H1 (cell line): ENCODE data around the gene SPEF2. TPM values are rescaled to one million over a fixed set of nuclear protein-coding genes. Genes with fewer than 3 reads are reported as not detected.

ENCODE experiments used
- CTCF ChIA-PET: fragments of 300-600 bp; sonication (Branson Sonifier 250); formaldehyde crosslinking; loops from one replicate; lab custom pipeline; 2021; ENCODE audit not compliant: partially characterized antibody; lab: Charles Lee
- POLR2A ChIA-PET: fragments of 300-600 bp; sonication (Branson Sonifier 250); formaldehyde crosslinking; loops from one replicate; lab custom pipeline; 2021; ENCODE audit warnings: inconsistent platforms; ENCODE audit not compliant: partially characterized antibody; lab: Charles Lee
- DNase-seq, 2 experiments: peaks; one replicate each; pipeline versions ENCODE4 v3.0.0 to v3.0.0-alpha.2; 2010 to 2022; ENCODE audit warnings: low spot score in 2 of 2, low read depth in 1 of 2, mixed read lengths in 1 of 2
- FAIRE-seq: peaks from 2 replicates; lab custom pipeline; 2011; peaks lifted over from hg19 to GRCh38; lab: Jason Lieb, UNC
- H2AFZ ChIP-seq: 2 replicates; pipeline ENCODE4 v1.8.1; 2012; ENCODE audit warnings: low read length, inconsistent platforms
- H2AK5ac ChIP-seq: 2 replicates; pipeline ENCODE4 v1.6.1; 2013; ENCODE audit warnings: low read depth, low read length
- H2BK120ac ChIP-seq: replicated peaks from 2 replicates; pipeline ENCODE3; 2013; ENCODE audit warnings: low read depth, low read length, inconsistent platforms
- H2BK12ac ChIP-seq: 2 replicates; pipeline ENCODE4 v1.6.1; 2013; ENCODE audit warnings: low read depth, low read length
- H2BK15ac ChIP-seq: 2 replicates; pipeline ENCODE4 v1.6.1; 2013; ENCODE audit warnings: low read length
- H2BK20ac ChIP-seq: 2 replicates; pipeline ENCODE4 v1.6.1; 2013; ENCODE audit warnings: low read length
- H2BK5ac ChIP-seq: 2 replicates; pipeline ENCODE4 v1.6.1; 2013; ENCODE audit warnings: low read depth, low read length
- H3K14ac ChIP-seq: 2 replicates; pipeline ENCODE4 v1.6.1; 2013; ENCODE audit warnings: inconsistent platforms; ENCODE audit not compliant: insufficient read length
- H3K18ac ChIP-seq: 2 replicates; pipeline ENCODE4 v1.6.1; 2013; ENCODE audit warnings: low read length; ENCODE audit errors: extremely low read depth
- H3K23ac ChIP-seq: 2 replicates; pipeline ENCODE4 v1.6.1; 2013; ENCODE audit warnings: inconsistent platforms; ENCODE audit not compliant: insufficient read length
- H3K23me2 ChIP-seq: 2 replicates; pipeline ENCODE4 v1.6.1; 2013; ENCODE audit warnings: low read depth, low read length
- H3K27ac ChIP-seq: 2 replicates; pipeline ENCODE4 v1.6.1; 2011; ENCODE audit warnings: low read depth, low read length, inconsistent platforms
- H3K27me3 ChIP-seq, 4 experiments: replicated peaks in 1 of 4; 1 replicate in 1 of 4; 2 replicates in 3 of 4; pipeline versions ENCODE4 v1.6.1 to v1.8.1; 2011 to 2013; ENCODE audit warnings: low read length in 3 of 4, mild to moderate bottlenecking in 3 of 4, inconsistent platforms in 2 of 4, mixed read lengths in 2 of 4, moderate library complexity in 1 of 4; ENCODE audit not compliant: control insufficient read depth in 3 of 4, insufficient read depth in 3 of 4; ENCODE audit errors: extremely low read depth in 1 of 4
- H3K36me3 ChIP-seq, 4 experiments: 2 replicates each; pipeline versions ENCODE4 v1.6.1 to v1.8.1; 2011 to 2013; ENCODE audit warnings: mild to moderate bottlenecking in 4 of 4, low read length in 3 of 4, moderate library complexity in 2 of 4, control low read depth in 1 of 4, inconsistent platforms in 1 of 4; ENCODE audit not compliant: insufficient read depth in 4 of 4, control insufficient read depth in 2 of 4
- H3K4ac ChIP-seq: replicated peaks from 2 replicates; pipeline ENCODE3; 2013; ENCODE audit warnings: low read length, low read depth, mixed read lengths, inconsistent platforms; ENCODE audit not compliant: insufficient read length
- H3K4me1 ChIP-seq, 4 experiments: replicated peaks in 1 of 4; 1 replicate in 1 of 4; 2 replicates in 3 of 4; pipeline versions ENCODE4 v1.6.1 to v1.8.1; 2011 to 2013; ENCODE audit warnings: low read length in 3 of 4, inconsistent platforms in 2 of 4, mixed read lengths in 1 of 4; ENCODE audit not compliant: insufficient read depth in 4 of 4, control insufficient read depth in 3 of 4
- H3K4me2 ChIP-seq, 2 experiments: 2 replicates each; pipeline versions ENCODE4 v1.6.1 to v1.8.1; 2011 to 2013; ENCODE audit warnings: low read depth in 2 of 2, low read length in 2 of 2, control low read depth in 1 of 2, inconsistent platforms in 1 of 2, mild to moderate bottlenecking in 1 of 2; ENCODE audit not compliant: insufficient read depth in 1 of 2
- H3K4me3 ChIP-seq, 4 experiments: fragments of 200-600, 300-600 bp in 1 of 4; sonication (generic), shearing (Covaris generic), sonication (Bioruptor Twin) in 1 of 4; 2 replicates each; pipeline versions ENCODE4 v1.5.1 to v1.8.1; 2011 to 2016; ENCODE audit warnings: low read length in 4 of 4, low read depth in 3 of 4, control low read depth in 2 of 4, inconsistent platforms in 2 of 4, mild to moderate bottlenecking in 2 of 4, mixed read lengths in 1 of 4, moderate library complexity in 1 of 4; ENCODE audit not compliant: insufficient read depth in 2 of 4; ENCODE audit errors: extremely low read depth in 1 of 4
- H3K56ac ChIP-seq: replicated peaks from 2 replicates; pipeline ENCODE3; 2013; ENCODE audit warnings: low read depth, mild to moderate bottlenecking, mixed read lengths, low read length, inconsistent platforms; ENCODE audit not compliant: insufficient read length
- H3K79me1 ChIP-seq: 2 replicates; pipeline ENCODE4 v1.6.1; 2013; ENCODE audit warnings: low read depth, low read length, control low read depth
- H3K79me2 ChIP-seq, 2 experiments: 2 replicates each; pipeline versions ENCODE4 v1.6.1 to v1.8.1; 2012 to 2013; ENCODE audit warnings: low read length in 2 of 2, mild to moderate bottlenecking in 2 of 2, inconsistent platforms in 1 of 2; ENCODE audit not compliant: insufficient read depth in 2 of 2, control insufficient read depth in 1 of 2
- H3K9ac ChIP-seq, 4 experiments: replicated peaks in 1 of 4; 1 replicate in 1 of 4; 2 replicates in 3 of 4; pipeline versions ENCODE4 v1.6.1 to v1.8.1; 2011 to 2013; ENCODE audit warnings: low read depth in 3 of 4, low read length in 3 of 4, control low read depth in 2 of 4, mild to moderate bottlenecking in 2 of 4, moderate library complexity in 2 of 4, inconsistent platforms in 1 of 4; ENCODE audit errors: extremely low read depth in 1 of 4
- H3K9me3 ChIP-seq, 2 experiments: 2 replicates each; pipeline versions ENCODE4 v1.6.1 to v1.8.1; 2012 to 2013; ENCODE audit warnings: mild to moderate bottlenecking in 2 of 2, moderate library complexity in 2 of 2, control low read depth in 1 of 2, inconsistent platforms in 1 of 2, low read depth in 1 of 2, low read length in 1 of 2, mixed read lengths in 1 of 2; ENCODE audit not compliant: insufficient read depth in 2 of 2
- H4K20me1 ChIP-seq, 2 experiments: replicated peaks in 1 of 2; 2 replicates each; pipeline versions ENCODE3 to v1.8.1; 2011 to 2013; ENCODE audit warnings: inconsistent platforms in 2 of 2, low read length in 2 of 2, mild to moderate bottlenecking in 1 of 2; ENCODE audit not compliant: insufficient read depth in 2 of 2, control insufficient read depth in 1 of 2
- H4K5ac ChIP-seq: 2 replicates; pipeline ENCODE4 v1.6.1; 2013; ENCODE audit warnings: low read length, low read depth, mixed read lengths, inconsistent platforms; ENCODE audit not compliant: insufficient read length
- H4K8ac ChIP-seq: 2 replicates; pipeline ENCODE4 v1.8.0; 2013; ENCODE audit warnings: mild to moderate bottlenecking, moderate library complexity, low read length, inconsistent platforms; ENCODE audit not compliant: insufficient read depth; ENCODE audit errors: extremely low read depth
- H4K91ac ChIP-seq: replicated peaks from 2 replicates; pipeline ENCODE3; 2013; ENCODE audit warnings: low read length, mixed read lengths, inconsistent platforms; ENCODE audit not compliant: insufficient read length
- EP300 ChIP-seq, 2 experiments: IDR thresholded peaks; 1 replicate in 1 of 2; 2 replicates in 1 of 2; pipeline ENCODE4 v1.6.1; 2011 to 2012; ENCODE audit warnings: low read depth in 2 of 2, low read length in 2 of 2, mild to moderate bottlenecking in 2 of 2, borderline replicate concordance in 1 of 2, inconsistent platforms in 1 of 2, moderate library complexity in 1 of 2
- EZH2 ChIP-seq: fragments of 200-600 bp; sonication (generic); IDR thresholded peaks from 2 replicates; pipeline ENCODE4 v1.7.1; 2012; ENCODE audit warnings: low read depth, mild to moderate bottlenecking, moderate library complexity, low read length, inconsistent platforms; ENCODE audit not compliant: severe bottlenecking
- FOSL1 ChIP-seq: IDR thresholded peaks from 2 replicates; pipeline ENCODE4 v1.6.1; 2011; ENCODE audit warnings: mild to moderate bottlenecking, low read depth, low read length, moderate library complexity; ENCODE audit not compliant: insufficient read depth
- KDM5A ChIP-seq: fragments of 200-600 bp; IDR thresholded peaks from 2 replicates; pipeline ENCODE4 v1.7.1; 2012; ENCODE audit warnings: mild to moderate bottlenecking, low read length, inconsistent platforms, mixed read lengths
- NANOG ChIP-seq: IDR thresholded peaks from 2 replicates; pipeline ENCODE4 v1.6.1; 2011; ENCODE audit warnings: low read length, low read depth, mild to moderate bottlenecking, inconsistent platforms; ENCODE audit not compliant: insufficient read depth, poor library complexity, severe bottlenecking
- NRF1 ChIP-seq: IDR thresholded peaks from 2 replicates; pipeline ENCODE4 v1.6.1; 2011; ENCODE audit warnings: mild to moderate bottlenecking, low read depth, low read length, improper control_type of control experiment
- POLR2A ChIP-seq, 2 experiments: IDR thresholded peaks; 1 replicate in 1 of 2; 2 replicates in 1 of 2; pipeline ENCODE4 v1.6.1; 2011; ENCODE audit warnings: low read depth in 2 of 2, low read length in 2 of 2, mild to moderate bottlenecking in 2 of 2; ENCODE audit errors: control extremely low read depth in 1 of 2
- RBBP5 ChIP-seq: IDR thresholded peaks from 2 replicates; pipeline ENCODE4 v1.7.1; 2012; ENCODE audit warnings: low read depth, mild to moderate bottlenecking, inconsistent platforms, low read length, moderate library complexity, borderline replicate concordance
- WGBS, 2 experiments: shearing (Covaris generic) in 1 of 2; methylation state at CpG; one replicate each; pipeline versions ENCODE4 v1.1.6 to v1.1.7; 2013 to 2015; ENCODE audit warnings: low lambda C conversion rate in 2 of 2, mixed read lengths in 2 of 2, inconsistent platforms in 1 of 2, low coverage in 1 of 2, missing lambda C conversion rate in 1 of 2; ENCODE audit not compliant: insufficient replicate concordance in 2 of 2, insufficient coverage in 1 of 2, insufficient read length in 1 of 2; ENCODE audit errors: extremely low coverage in 1 of 2, missing lambda C conversion rate in 1 of 2; 5-methylcytosine and 5-hydroxymethylcytosine counted together
- polyA plus RNA-seq, 7 experiments: library from polyadenylated mRNA; depleted of rRNA in 3 of 7; stranded (reverse) in 5 of 7; unstranded in 2 of 7; fragments of >200 nt in 5 of 7; fragments of 200-250 nt in 2 of 7; gene quantifications; 1 replicate in 5 of 7; 2 replicates in 1 of 7; 4 replicates in 1 of 7; pipeline versions ENCODE4 v1.2.1 to v1.2.3, GENCODE V29; 2011 to 2013; ENCODE audit warnings: missing spikeins in 2 of 7, mixed read lengths in 2 of 7
- total RNA-seq: library from RNA; stranded (reverse); fragmentation: NEBNext Ultra II Directional; extraction: Animal tissue kit (Norgen Biotek cat#: 25700); gene quantifications from 2 replicates; pipeline ENCODE4 v1.2.1, GENCODE V29; 2021

The SPEF2 gene
- total and polyA plus RNA-seq, 2 of the 8 experiments (the other 6 are each of a cell fraction or from before 2014, with no cell fraction given) = 0.14 to 0.73 TPM

DNA sequence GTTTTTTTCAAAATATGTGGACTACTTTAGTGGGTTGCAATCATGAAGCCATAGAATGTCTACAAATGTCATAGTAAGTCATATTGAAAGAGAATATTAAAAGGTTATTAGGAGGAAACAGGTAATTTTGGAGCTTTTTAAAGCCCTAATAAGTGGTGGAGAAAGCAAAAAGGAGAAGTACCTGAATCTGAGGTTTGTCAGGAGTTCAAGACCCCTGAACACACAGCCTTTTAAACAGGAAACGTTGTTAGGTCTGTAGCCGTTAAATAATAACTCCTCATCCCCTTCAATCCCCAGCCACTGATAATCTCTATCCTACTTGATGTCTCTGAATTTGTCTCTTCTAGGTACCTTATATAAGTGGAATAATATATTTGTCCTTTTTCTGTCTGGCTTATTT is 51.1 kb downstream of the SPEF2 start:
- Histone ChIP-seq H2BK15ac (no peak overlapping the region), H3K4me3 (no peak overlapping the region), H3K4me2 (no peak overlapping the region), H2BK120ac (no peak overlapping the region), H4K20me1 (no peaks in the 10 kb centered on the region), H2BK20ac (no peak overlapping the region), H3K56ac (no peak overlapping the region), H3K27ac (no peak overlapping the region), H3K9ac (no peak overlapping the region), H2BK12ac (no peak overlapping the region), H2BK5ac (no peak overlapping the region), H3K4me1 (0 out of 7 replicates have a peak, but pooled peaks cover 0 to 3% (median 0%) of the 10 kb centered on the region in 4 experiments), H3K79me2 (no peaks in the 10 kb centered on the region), H3K18ac (no peak overlapping the region), H4K5ac (no peak overlapping the region), H4K91ac (no peak overlapping the region), H4K8ac (no peak overlapping the region), H3K23me2 (no peaks in the 10 kb centered on the region), H3K36me3 (no peaks in the 10 kb centered on the region), H3K4ac (no peak overlapping the region), H3K27me3 (no peaks in the 10 kb centered on the region), H3K79me1 (no peaks in the 10 kb centered on the region), H3K23ac (no peak overlapping the region), H2AK5ac (no peak overlapping the region), H2AFZ (no peak overlapping the region), H3K14ac (no peak overlapping the region), H3K9me3 (no peaks in the 10 kb centered on the region)
- ChIA-PET CTCF (interaction anchor here (0.8 to 1.3 kb wide), 3 partner anchors 8 to 206 kb away, joined by 3 to 4 read pairs (median 4); no protein-coding TSS in a partner anchor), POLR2A (no interaction called here)
- WGBS, 2 experiments = 96% methylated on average over 2 of the region's 2 CpGs; no CpG with 5 or more reads in 1 of the 2 experiments
- TF ChIP-seq EP300 (IDR thresholded peaks at IDR 0.05; ENCODE audit: borderline replicate concordance in 1 of 2, low read depth in 2 of 2, low read length in 2 of 2) = no peak
- TF ChIP-seq EZH2 = no peak
- TF ChIP-seq NRF1 = no peak
- no peak for TF ChIP-seq POLR2A (IDR thresholded peaks at IDR 0.05; ENCODE audit: control extremely low read depth in 1 of 2, low read depth in 2 of 2, low read length in 2 of 2)
- TF ChIP-seq NANOG = no peak
- TF ChIP-seq KDM5A = no peak
- TF ChIP-seq RBBP5 = no peak
- TF ChIP-seq FOSL1 = no peak
- FAIRE-seq (no peak), DNase-seq (no peak)
